H1 (cell line): ENCODE data around the gene CXCL9. TPM values are rescaled to one million over a fixed set of nuclear protein-coding genes. Genes with fewer than 3 reads are reported as not detected.

ENCODE experiments used
- CTCF ChIA-PET: fragments of 300-600 bp; sonication (Branson Sonifier 250); formaldehyde crosslinking; loops from one replicate; lab custom pipeline; 2021; ENCODE audit not compliant: partially characterized antibody; lab: Charles Lee
- POLR2A ChIA-PET: fragments of 300-600 bp; sonication (Branson Sonifier 250); formaldehyde crosslinking; loops from one replicate; lab custom pipeline; 2021; ENCODE audit warnings: inconsistent platforms; ENCODE audit not compliant: partially characterized antibody; lab: Charles Lee
- DNase-seq, 2 experiments: peaks; one replicate each; pipeline versions ENCODE4 v3.0.0 to v3.0.0-alpha.2; 2010 to 2022; ENCODE audit warnings: low spot score in 2 of 2, low read depth in 1 of 2, mixed read lengths in 1 of 2
- FAIRE-seq: peaks from 2 replicates; lab custom pipeline; 2011; peaks lifted over from hg19 to GRCh38; lab: Jason Lieb, UNC
- H2AFZ ChIP-seq: 2 replicates; pipeline ENCODE4 v1.8.1; 2012; ENCODE audit warnings: low read length, inconsistent platforms
- H2AK5ac ChIP-seq: 2 replicates; pipeline ENCODE4 v1.6.1; 2013; ENCODE audit warnings: low read depth, low read length
- H2BK120ac ChIP-seq: replicated peaks from 2 replicates; pipeline ENCODE3; 2013; ENCODE audit warnings: low read depth, low read length, inconsistent platforms
- H2BK12ac ChIP-seq: 2 replicates; pipeline ENCODE4 v1.6.1; 2013; ENCODE audit warnings: low read depth, low read length
- H2BK15ac ChIP-seq: 2 replicates; pipeline ENCODE4 v1.6.1; 2013; ENCODE audit warnings: low read length
- H2BK20ac ChIP-seq: 2 replicates; pipeline ENCODE4 v1.6.1; 2013; ENCODE audit warnings: low read length
- H2BK5ac ChIP-seq: 2 replicates; pipeline ENCODE4 v1.6.1; 2013; ENCODE audit warnings: low read depth, low read length
- H3K14ac ChIP-seq: 2 replicates; pipeline ENCODE4 v1.6.1; 2013; ENCODE audit warnings: inconsistent platforms; ENCODE audit not compliant: insufficient read length
- H3K18ac ChIP-seq: 2 replicates; pipeline ENCODE4 v1.6.1; 2013; ENCODE audit warnings: low read length; ENCODE audit errors: extremely low read depth
- H3K23ac ChIP-seq: 2 replicates; pipeline ENCODE4 v1.6.1; 2013; ENCODE audit warnings: inconsistent platforms; ENCODE audit not compliant: insufficient read length
- H3K23me2 ChIP-seq: 2 replicates; pipeline ENCODE4 v1.6.1; 2013; ENCODE audit warnings: low read depth, low read length
- H3K27ac ChIP-seq: 2 replicates; pipeline ENCODE4 v1.6.1; 2011; ENCODE audit warnings: low read depth, low read length, inconsistent platforms
- H3K27me3 ChIP-seq, 4 experiments: replicated peaks in 1 of 4; 1 replicate in 1 of 4; 2 replicates in 3 of 4; pipeline versions ENCODE4 v1.6.1 to v1.8.1; 2011 to 2013; ENCODE audit warnings: low read length in 3 of 4, mild to moderate bottlenecking in 3 of 4, inconsistent platforms in 2 of 4, mixed read lengths in 2 of 4, moderate library complexity in 1 of 4; ENCODE audit not compliant: control insufficient read depth in 3 of 4, insufficient read depth in 3 of 4; ENCODE audit errors: extremely low read depth in 1 of 4
- H3K36me3 ChIP-seq, 4 experiments: 2 replicates each; pipeline versions ENCODE4 v1.6.1 to v1.8.1; 2011 to 2013; ENCODE audit warnings: mild to moderate bottlenecking in 4 of 4, low read length in 3 of 4, moderate library complexity in 2 of 4, control low read depth in 1 of 4, inconsistent platforms in 1 of 4; ENCODE audit not compliant: insufficient read depth in 4 of 4, control insufficient read depth in 2 of 4
- H3K4ac ChIP-seq: replicated peaks from 2 replicates; pipeline ENCODE3; 2013; ENCODE audit warnings: low read length, low read depth, mixed read lengths, inconsistent platforms; ENCODE audit not compliant: insufficient read length
- H3K4me1 ChIP-seq, 4 experiments: replicated peaks in 1 of 4; 1 replicate in 1 of 4; 2 replicates in 3 of 4; pipeline versions ENCODE4 v1.6.1 to v1.8.1; 2011 to 2013; ENCODE audit warnings: low read length in 3 of 4, inconsistent platforms in 2 of 4, mixed read lengths in 1 of 4; ENCODE audit not compliant: insufficient read depth in 4 of 4, control insufficient read depth in 3 of 4
- H3K4me2 ChIP-seq, 2 experiments: 2 replicates each; pipeline versions ENCODE4 v1.6.1 to v1.8.1; 2011 to 2013; ENCODE audit warnings: low read depth in 2 of 2, low read length in 2 of 2, control low read depth in 1 of 2, inconsistent platforms in 1 of 2, mild to moderate bottlenecking in 1 of 2; ENCODE audit not compliant: insufficient read depth in 1 of 2
- H3K4me3 ChIP-seq, 4 experiments: fragments of 200-600, 300-600 bp in 1 of 4; sonication (generic), shearing (Covaris generic), sonication (Bioruptor Twin) in 1 of 4; 2 replicates each; pipeline versions ENCODE4 v1.5.1 to v1.8.1; 2011 to 2016; ENCODE audit warnings: low read length in 4 of 4, low read depth in 3 of 4, control low read depth in 2 of 4, inconsistent platforms in 2 of 4, mild to moderate bottlenecking in 2 of 4, mixed read lengths in 1 of 4, moderate library complexity in 1 of 4; ENCODE audit not compliant: insufficient read depth in 2 of 4; ENCODE audit errors: extremely low read depth in 1 of 4
- H3K56ac ChIP-seq: replicated peaks from 2 replicates; pipeline ENCODE3; 2013; ENCODE audit warnings: low read depth, mild to moderate bottlenecking, mixed read lengths, low read length, inconsistent platforms; ENCODE audit not compliant: insufficient read length
- H3K79me1 ChIP-seq: 2 replicates; pipeline ENCODE4 v1.6.1; 2013; ENCODE audit warnings: low read depth, low read length, control low read depth
- H3K79me2 ChIP-seq, 2 experiments: 2 replicates each; pipeline versions ENCODE4 v1.6.1 to v1.8.1; 2012 to 2013; ENCODE audit warnings: low read length in 2 of 2, mild to moderate bottlenecking in 2 of 2, inconsistent platforms in 1 of 2; ENCODE audit not compliant: insufficient read depth in 2 of 2, control insufficient read depth in 1 of 2
- H3K9ac ChIP-seq, 4 experiments: replicated peaks in 1 of 4; 1 replicate in 1 of 4; 2 replicates in 3 of 4; pipeline versions ENCODE4 v1.6.1 to v1.8.1; 2011 to 2013; ENCODE audit warnings: low read depth in 3 of 4, low read length in 3 of 4, control low read depth in 2 of 4, mild to moderate bottlenecking in 2 of 4, moderate library complexity in 2 of 4, inconsistent platforms in 1 of 4; ENCODE audit errors: extremely low read depth in 1 of 4
- H3K9me3 ChIP-seq, 2 experiments: 2 replicates each; pipeline versions ENCODE4 v1.6.1 to v1.8.1; 2012 to 2013; ENCODE audit warnings: mild to moderate bottlenecking in 2 of 2, moderate library complexity in 2 of 2, control low read depth in 1 of 2, inconsistent platforms in 1 of 2, low read depth in 1 of 2, low read length in 1 of 2, mixed read lengths in 1 of 2; ENCODE audit not compliant: insufficient read depth in 2 of 2
- H4K20me1 ChIP-seq, 2 experiments: replicated peaks in 1 of 2; 2 replicates each; pipeline versions ENCODE3 to v1.8.1; 2011 to 2013; ENCODE audit warnings: inconsistent platforms in 2 of 2, low read length in 2 of 2, mild to moderate bottlenecking in 1 of 2; ENCODE audit not compliant: insufficient read depth in 2 of 2, control insufficient read depth in 1 of 2
- H4K5ac ChIP-seq: 2 replicates; pipeline ENCODE4 v1.6.1; 2013; ENCODE audit warnings: low read length, low read depth, mixed read lengths, inconsistent platforms; ENCODE audit not compliant: insufficient read length
- H4K8ac ChIP-seq: 2 replicates; pipeline ENCODE4 v1.8.0; 2013; ENCODE audit warnings: mild to moderate bottlenecking, moderate library complexity, low read length, inconsistent platforms; ENCODE audit not compliant: insufficient read depth; ENCODE audit errors: extremely low read depth
- H4K91ac ChIP-seq: replicated peaks from 2 replicates; pipeline ENCODE3; 2013; ENCODE audit warnings: low read length, mixed read lengths, inconsistent platforms; ENCODE audit not compliant: insufficient read length
- CREB1 ChIP-seq: IDR thresholded peaks from 2 replicates; pipeline ENCODE4 v1.6.1; 2012; ENCODE audit warnings: inconsistent platforms
- EZH2 ChIP-seq: fragments of 200-600 bp; sonication (generic); IDR thresholded peaks from 2 replicates; pipeline ENCODE4 v1.7.1; 2012; ENCODE audit warnings: low read depth, mild to moderate bottlenecking, moderate library complexity, low read length, inconsistent platforms; ENCODE audit not compliant: severe bottlenecking
- KDM5A ChIP-seq: fragments of 200-600 bp; IDR thresholded peaks from 2 replicates; pipeline ENCODE4 v1.7.1; 2012; ENCODE audit warnings: mild to moderate bottlenecking, low read length, inconsistent platforms, mixed read lengths
- WGBS, 2 experiments: shearing (Covaris generic) in 1 of 2; methylation state at CpG; one replicate each; pipeline versions ENCODE4 v1.1.6 to v1.1.7; 2013 to 2015; ENCODE audit warnings: low lambda C conversion rate in 2 of 2, mixed read lengths in 2 of 2, inconsistent platforms in 1 of 2, low coverage in 1 of 2, missing lambda C conversion rate in 1 of 2; ENCODE audit not compliant: insufficient replicate concordance in 2 of 2, insufficient coverage in 1 of 2, insufficient read length in 1 of 2; ENCODE audit errors: extremely low coverage in 1 of 2, missing lambda C conversion rate in 1 of 2; 5-methylcytosine and 5-hydroxymethylcytosine counted together
- polyA plus RNA-seq, 7 experiments: library from polyadenylated mRNA; depleted of rRNA in 3 of 7; stranded (reverse) in 5 of 7; unstranded in 2 of 7; fragments of >200 nt in 5 of 7; fragments of 200-250 nt in 2 of 7; gene quantifications; 1 replicate in 5 of 7; 2 replicates in 1 of 7; 4 replicates in 1 of 7; pipeline versions ENCODE4 v1.2.1 to v1.2.3, GENCODE V29; 2011 to 2013; ENCODE audit warnings: missing spikeins in 2 of 7, mixed read lengths in 2 of 7
- total RNA-seq: library from RNA; stranded (reverse); fragmentation: NEBNext Ultra II Directional; extraction: Animal tissue kit (Norgen Biotek cat#: 25700); gene quantifications from 2 replicates; pipeline ENCODE4 v1.2.1, GENCODE V29; 2021

CXCL9 gene
- total and polyA plus RNA-seq, 2 of the 8 experiments (the other 6 are each of a cell fraction or from before 2014, with no cell fraction given): not detected

- Histone ChIP-seq H3K4ac (no peak overlapping the region), H3K23me2 (no peaks in the 10 kb centered on the region; the same call in 1 of the 2 replicates), H3K56ac (no peak overlapping the region), H4K20me1 (peaks cover 0 to 2% of the 10 kb centered on the region in 2 experiments), H3K23ac (no peak overlapping the region), H4K8ac (no peak overlapping the region), H2BK120ac (no peak overlapping the region), H3K36me3 (peaks cover 19 to 95% (median 78%) of the 10 kb centered on the region in 4 experiments), H2BK20ac (no peak overlapping the region), H2BK15ac (no peak overlapping the region), H3K9me3 (peaks cover 3 to 4% of the 10 kb centered on the region in 2 experiments; a peak in 2 of 4 replicates), H4K5ac (no peak overlapping the region), H3K14ac (no peak overlapping the region), H4K91ac (no peak overlapping the region), H3K18ac (no peak overlapping the region), H2AK5ac (no peak overlapping the region), H3K4me2 (no peak overlapping the region), H2BK5ac (no peak overlapping the region), H3K9ac (no peak overlapping the region), H2BK12ac (no peak overlapping the region), H3K79me1 (no peaks in the 10 kb centered on the region), H2AFZ (no peak overlapping the region), H3K4me1 (no peaks in the 10 kb centered on the region), H3K27me3 (no peaks in the 10 kb centered on the region), H3K79me2 (no peaks in the 10 kb centered on the region), H3K4me3 (no peak overlapping the region), H3K27ac (no peak overlapping the region)
- DNase-seq (no peak), FAIRE-seq (no peak)
- WGBS, 2 experiments: 92% methylated on average over 3 of the region's 3 CpGs; no CpG with 5 or more reads in 1 of the 2 experiments
- POLR2A ChIA-PET: no interaction called here
- TF ChIP-seq EZH2 (no peak), KDM5A (no peak), CREB1 (no peak)
- CTCF ChIA-PET: no interaction called here
Measured at GRCh38 chr4:75968084-75968483, 39.2 kb downstream of the CXCL9 start.
